HL-60/S4 (cell line): Measurements from ENCODE around the gene ARCN1.

Experiments
- in situ Hi-C: fragments of 300-500 bp; cut with MboI; formaldehyde crosslinking; loops from 2 replicates; pipeline ENCODE4 v1.14.3; 2022; ENCODE audit warnings: low sequenced_read_pairs

Gene ARCN1

DNA sequence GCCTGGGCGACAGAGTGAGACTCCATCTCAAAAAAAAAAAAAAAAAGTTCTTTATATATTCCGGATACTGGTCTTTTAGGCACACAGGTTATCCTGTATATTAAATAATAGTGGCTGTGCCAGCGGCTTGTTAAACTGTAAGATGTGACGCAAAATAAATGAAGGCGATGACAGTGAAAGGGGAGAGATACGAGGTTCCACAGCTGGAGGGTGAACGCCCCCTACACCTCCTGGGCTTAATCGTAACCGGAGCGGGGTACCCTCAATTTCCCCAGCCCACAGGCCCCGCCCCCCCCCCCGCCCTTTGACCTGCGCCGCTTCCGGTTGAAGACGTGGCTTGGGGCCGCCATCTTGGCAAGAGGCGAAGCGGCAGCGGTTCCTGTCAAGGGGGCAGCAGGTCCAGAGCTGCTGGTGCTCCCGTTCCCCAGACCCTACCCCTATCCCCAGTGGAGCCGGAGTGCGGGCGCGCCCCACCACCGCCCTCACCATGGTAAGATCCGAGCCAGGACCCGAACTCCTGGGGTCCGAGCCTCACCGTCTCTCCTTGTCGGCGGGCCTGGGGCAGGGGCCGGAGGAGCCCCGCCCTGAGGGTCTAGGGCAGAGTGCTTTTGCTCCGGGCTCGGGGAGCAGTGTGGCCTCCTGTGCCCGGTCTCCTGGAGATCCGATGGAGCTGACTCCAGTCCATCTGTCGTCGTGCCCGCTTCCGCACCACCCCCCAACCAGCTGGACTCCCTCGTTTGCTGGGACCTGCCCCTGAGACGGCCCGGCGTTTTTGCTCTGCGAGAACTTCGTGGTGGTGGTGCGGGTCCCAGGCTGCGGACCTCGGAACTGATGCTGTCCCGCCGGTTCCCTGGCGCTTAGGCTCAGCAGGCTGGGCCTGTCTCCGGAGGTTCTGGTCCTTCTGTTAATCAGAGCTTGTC is at the start of gene ARCN1:
ARCN1 (plus strand) TSS at position 349 of the 920 bp plus-strand sequence; CDS start at position 488, 139 bp downstream.
- in situ Hi-C loops: no loop called here

DNA sequence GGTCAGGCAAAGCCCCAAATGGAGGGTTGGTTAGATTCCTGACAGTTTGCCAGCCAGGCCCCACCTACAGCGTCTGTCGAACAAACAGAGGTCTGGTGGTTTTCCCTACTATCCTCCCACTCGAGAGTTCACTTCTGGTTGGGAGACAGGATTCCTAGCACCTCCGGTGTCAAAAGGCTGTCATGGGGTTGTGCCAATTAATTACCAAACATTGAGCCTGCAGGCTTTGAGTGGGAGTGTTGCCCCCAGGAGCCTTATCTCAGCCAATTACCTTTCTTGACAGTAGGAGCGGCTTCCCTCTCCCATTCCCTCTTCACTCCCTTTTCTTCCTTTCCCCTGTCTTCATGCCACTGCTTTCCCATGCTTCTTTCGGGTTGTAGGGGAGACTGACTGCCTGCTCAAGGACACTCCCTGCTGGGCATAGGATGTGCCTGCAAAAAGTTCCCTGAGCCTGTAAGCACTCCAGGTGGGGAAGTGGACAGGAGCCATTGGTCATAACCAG is 49.6 kb upstream of the ARCN1 start:
- in situ Hi-C loops: no loop called here

DNA sequence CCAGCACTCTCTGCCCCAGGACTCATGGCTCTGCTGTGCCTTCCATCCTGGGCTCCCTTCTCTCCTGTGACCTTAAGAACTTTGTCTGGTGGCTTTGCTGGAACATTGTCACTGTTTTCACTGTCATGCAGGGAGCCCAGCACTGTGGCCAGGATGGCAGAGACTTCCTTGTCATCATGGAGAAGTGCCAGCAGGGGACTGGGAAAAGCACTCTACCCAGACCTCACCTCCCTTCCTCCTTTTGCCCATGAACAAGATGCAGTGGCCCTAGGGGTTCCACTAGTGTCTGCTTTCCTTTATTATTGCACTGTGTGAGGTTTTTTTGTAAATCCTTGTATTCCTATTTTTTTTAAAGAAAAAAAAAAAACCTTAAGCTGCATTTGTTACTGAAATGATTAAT is 47.9 kb upstream of the ARCN1 start:
- in situ Hi-C loops: no loop called here

DNA sequence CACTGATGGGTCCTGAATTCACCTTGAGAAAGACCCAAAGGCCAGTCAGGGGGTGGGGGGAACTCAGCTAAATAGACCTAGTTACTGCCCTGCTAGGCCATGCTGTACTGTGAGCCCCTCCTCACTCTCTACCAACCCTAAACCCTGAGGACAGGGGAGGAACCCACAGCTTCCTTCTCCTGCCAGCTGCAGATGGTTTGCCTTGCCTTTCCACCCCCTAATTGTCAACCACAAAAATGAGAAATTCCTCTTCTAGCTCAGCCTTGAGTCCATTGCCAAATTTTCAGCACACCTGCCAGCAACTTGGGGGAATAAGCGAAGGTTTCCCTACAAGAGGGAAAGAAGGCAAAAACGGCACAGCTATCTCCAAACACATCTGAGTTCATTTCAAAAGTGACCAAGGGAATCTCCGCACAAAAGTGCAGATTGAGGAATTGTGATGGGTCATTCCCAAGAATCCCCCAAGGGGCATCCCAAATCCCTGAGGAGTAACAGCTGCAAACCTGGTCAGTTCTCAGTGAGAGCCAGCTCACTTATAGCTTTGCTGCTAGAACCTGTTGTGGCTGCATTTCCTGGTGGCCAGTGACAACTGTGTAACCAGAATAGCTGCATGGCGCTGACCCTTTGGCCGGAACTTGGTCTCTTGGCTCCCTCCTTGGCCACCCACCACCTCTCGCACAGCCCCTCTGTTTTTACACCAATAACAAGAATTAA is 47.3 kb upstream of the ARCN1 start:
- in situ Hi-C loops: no loop called here

DNA sequence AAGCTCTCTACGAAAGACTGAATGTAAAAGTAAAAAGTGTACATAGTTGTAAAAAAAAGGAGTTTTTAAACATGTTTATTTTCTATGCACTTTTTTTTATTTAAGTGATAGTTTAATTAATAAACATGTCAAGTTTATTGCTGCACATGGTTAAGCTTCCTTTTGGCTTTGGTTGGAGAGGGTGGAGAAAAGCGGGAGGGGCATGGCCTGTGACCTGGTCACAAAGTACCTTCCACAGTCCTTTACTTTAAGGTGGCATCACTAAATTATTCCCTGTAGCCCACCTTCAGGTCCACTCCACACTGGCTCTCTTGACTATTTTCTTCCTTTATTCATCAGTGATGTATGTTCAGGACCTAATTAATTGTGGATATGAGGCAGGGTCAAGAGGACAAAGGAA is 45.5 kb upstream of the ARCN1 start:
- in situ Hi-C loops: no loop called here

DNA sequence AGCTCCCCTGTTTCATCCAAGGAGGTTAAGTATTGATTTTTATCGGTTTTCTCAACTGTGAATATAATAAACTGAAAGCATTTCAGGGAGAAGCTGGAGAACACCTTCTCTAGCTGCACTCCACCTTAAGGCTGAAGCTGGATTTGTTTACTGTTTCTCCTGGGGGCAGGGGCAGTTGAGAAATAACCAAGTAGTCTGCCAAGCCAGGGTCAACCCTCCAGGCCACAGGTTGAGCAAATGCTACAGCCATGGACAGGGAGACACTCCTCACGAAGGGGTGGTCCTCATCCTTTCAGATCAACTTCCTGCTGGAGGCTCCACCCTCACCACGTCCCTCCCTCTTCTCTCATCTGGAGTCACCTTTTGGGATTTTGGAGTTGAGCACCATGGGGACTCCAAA is 45.1 kb upstream of the ARCN1 start, which contains the start of gene TTC36:
TTC36 (plus strand) TSS at position 366 of the 400 bp plus-strand sequence; CDS start at position 387, 21 bp downstream.
- in situ Hi-C loops: no loop called here

DNA sequence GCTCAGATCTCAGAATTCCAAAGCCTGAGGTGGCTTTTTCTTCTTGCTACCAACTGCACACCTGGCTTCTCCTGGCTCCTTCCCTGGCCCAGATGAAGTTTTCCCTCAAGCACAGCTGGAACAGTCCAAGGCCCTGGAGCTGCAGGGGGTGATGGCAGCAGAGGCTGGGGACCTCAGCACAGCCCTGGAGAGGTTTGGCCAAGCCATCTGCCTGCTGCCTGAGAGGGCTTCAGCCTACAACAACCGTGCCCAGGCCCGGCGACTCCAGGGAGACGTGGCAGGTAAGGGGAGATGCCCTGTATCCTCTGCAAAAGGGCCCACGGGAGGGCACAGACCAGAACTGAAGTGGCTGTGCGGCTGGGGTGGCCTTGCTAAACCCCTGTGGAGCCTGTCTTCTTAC is 43.7 kb upstream of the ARCN1 start:
- in situ Hi-C loops: no loop called here

DNA sequence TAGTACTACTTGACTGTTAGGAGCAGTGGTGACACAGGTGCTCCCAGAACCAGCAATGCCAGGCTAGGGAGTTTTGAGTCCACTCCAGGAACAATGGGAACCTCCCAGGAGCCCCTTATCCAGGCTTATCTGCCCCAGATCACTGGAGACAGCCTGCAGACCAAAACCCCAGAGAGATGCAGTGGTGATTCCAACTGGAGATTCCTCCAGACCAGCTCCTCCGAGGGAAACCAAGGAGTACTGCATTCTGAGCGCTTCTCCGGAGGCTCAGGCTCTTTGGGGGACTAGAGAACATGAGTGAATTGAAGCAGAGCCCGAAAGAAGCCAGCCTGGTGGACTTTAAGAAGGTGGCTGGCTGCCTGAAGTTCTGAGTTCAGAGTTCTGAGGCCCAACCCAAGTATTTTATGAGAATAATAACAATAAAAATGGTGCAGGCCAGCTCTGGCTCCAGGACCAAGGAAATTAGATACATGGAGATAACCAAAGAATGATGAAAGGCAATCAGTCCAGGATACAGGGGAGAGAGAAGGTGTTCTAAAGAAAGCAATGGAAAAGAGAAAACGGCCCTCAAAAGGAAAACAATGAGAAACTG is 42.5 kb upstream of the ARCN1 start:
- in situ Hi-C loops: no loop called here

DNA sequence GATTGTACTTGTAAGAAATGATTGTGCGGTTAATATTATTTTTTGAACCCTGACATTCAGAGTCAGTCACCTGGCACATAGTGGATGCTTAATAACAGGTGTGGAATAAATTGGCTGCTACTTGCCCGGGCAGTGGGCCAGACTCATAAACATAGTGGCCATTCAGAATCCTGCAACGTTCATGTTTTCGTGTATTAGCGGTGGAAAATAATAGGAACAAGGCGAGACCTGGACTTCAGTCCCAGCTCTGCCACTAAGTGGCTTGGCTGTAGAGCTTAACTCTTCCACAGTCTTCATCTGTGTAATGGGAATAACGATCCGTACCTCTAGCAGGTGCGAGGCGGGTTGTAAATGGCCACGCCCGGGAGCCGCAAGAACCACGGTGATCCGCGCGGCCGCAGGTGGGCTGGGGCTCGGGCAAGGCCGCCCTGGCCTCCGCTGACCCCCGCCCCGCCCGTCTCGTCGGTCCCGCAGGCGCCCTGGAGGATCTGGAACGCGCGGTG is 42.0 kb upstream of the ARCN1 start:
- in situ Hi-C loops: no loop called here

DNA sequence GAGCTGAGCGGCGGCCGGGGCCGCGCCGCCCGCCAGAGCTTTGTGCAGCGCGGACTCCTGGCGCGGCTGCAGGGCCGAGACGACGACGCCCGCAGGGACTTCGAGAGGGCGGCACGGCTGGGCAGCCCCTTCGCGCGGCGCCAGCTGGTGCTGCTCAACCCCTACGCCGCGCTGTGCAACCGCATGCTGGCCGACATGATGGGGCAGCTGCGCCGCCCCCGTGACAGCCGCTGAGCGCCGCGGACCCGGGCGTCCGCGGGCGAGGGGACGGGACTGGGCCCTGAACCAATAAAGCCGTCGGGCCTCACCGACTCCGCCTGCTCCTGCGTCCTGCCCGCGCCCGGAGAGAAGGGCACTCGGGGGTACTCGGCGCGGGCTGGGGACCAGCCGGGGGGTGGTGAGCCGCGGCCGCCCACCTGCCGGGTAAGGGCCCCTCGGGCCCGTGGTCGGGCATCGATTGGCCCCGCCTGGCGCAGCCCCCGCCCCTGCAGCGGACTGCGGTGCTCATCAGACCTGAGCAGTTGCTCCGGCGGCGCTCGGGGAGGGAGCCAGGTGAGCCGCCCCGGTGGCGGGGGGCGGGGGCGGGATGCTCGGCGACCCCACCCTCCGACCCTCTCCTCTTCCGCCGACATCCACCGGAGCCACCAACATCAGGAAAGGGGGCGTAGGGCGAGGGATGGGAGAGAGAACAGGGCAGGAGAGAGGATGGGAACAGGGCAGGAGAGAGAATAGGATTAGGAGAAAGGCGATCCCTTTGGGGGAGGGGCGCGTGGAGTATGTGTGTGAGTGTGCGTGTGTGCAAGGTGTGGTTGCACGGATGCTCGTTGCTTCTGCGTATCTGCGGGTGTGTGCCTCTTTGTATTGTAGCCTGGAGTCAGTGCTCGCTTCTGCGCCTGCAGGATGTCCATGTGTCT is 41.3 kb upstream of the ARCN1 start, which contains the start of gene TMEM25:
TMEM25 (plus strand) TSS at position 510 of the 914 bp plus-strand sequence. CDS start 610 bp downstream, outside the sequence.
- in situ Hi-C loops: no loop called here

DNA sequence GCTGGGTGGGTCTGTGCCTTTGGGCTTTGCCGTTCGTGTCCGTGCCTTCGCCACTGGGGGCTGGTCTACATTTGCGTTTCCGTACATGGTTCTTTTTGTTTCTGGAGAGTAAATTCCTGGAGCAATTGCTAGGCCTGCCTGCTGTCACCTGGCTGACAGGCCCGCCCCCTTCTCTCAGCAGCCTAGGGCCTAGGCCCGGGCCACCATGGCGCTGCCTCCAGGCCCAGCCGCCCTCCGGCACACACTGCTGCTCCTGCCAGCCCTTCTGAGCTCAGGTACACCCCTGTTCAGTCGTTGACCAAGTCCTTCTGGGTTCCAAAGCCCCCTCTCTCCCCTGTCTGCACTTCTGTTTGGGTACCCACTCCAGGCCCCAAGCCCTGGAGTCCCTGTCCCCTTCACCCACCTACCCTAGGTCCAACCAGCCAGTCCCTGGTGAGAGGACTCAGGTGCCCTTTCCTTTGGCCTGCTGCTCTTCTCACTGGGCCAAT is 40.6 kb upstream of the ARCN1 start:
- in situ Hi-C loops: no loop called here

DNA sequence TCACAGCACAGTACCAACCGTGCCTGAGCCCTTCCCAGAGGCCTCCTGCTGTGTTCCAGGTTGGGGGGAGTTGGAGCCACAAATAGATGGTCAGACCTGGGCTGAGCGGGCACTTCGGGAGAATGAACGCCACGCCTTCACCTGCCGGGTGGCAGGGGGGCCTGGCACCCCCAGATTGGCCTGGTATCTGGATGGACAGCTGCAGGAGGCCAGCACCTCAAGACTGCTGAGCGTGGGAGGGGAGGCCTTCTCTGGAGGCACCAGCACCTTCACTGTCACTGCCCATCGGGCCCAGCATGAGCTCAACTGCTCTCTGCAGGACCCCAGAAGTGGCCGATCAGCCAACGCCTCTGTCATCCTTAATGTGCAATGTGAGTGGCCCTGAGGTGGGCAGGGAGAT is 40.1 kb upstream of the ARCN1 start:
- in situ Hi-C loops: no loop called here

DNA sequence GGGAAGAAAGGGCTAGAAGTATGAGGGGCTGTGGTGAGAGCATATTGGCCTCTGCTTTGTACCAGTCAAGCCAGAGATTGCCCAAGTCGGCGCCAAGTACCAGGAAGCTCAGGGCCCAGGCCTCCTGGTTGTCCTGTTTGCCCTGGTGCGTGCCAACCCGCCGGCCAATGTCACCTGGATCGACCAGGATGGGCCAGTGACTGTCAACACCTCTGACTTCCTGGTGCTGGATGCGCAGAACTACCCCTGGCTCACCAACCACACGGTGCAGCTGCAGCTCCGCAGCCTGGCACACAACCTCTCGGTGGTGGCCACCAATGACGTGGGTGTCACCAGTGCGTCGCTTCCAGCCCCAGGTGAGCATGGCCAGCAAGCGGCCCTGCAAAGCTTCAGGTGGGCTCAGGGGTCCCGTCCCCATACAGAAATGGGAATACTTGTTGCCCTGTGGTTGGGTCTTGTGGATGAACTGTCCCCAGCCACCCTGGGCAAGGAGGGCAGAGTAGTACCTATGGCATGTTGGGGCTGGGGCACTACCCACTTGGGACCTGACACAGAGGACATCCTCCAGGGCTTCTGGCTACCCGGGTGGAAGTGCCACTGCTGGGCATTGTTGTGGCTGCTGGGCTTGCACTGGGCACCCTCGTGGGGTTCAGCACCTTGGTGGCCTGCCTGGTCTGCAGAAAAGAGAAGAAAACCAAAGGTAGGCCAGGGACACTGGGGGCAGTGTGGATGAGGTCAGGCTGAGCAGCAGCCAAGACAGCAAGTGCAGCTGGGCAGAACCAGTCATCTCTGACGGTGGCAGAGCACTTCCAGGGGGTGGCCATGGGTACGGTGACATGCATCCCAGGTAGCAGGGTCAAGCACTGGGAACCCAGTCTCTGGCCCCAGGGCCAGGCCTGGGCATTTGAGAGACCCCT is 39.1 kb upstream of the ARCN1 start:
- in situ Hi-C loops: no loop called here

DNA sequence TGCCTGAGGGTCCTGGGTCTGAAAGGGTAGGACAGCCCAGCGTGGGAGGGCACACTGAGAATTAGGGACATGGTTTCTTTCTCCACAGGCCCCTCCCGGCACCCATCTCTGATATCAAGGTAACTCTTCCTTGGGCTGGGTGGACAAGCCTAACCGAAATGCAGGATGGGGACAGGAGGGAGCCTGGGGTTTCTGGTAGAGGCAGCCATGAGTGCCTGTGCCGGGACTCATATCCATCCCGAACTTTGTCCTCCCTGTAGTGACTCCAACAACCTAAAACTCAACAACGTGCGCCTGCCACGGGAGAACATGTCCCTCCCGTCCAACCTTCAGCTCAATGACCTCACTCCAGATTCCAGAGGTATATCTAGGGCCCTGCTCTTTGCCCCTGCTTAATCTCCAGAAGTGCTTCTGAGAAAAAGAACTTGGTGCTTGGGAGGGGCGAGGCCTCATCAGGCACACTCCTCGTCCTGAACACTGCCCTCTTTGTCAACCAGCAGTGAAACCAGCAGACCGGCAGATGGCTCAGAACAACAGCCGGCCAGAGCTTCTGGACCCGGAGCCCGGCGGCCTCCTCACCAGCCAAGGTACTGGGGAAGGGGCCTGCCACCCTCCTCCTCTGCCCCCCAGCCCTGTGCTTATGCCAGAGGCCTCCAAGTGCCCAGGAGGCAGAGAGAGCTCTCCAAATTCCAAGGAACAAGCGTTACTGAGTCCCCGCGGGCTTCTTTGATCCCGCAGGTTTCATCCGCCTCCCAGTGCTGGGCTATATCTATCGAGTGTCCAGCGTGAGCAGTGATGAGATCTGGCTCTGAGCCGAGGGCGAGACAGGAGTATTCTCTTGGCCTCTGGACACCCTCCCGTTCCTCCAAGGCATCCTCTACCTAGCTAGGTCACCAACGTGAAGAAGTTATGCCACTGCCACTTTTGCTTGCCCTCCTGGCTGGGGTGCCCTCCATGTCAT is 38.2 kb upstream of the ARCN1 start:
- in situ Hi-C loops: no loop called here

DNA sequence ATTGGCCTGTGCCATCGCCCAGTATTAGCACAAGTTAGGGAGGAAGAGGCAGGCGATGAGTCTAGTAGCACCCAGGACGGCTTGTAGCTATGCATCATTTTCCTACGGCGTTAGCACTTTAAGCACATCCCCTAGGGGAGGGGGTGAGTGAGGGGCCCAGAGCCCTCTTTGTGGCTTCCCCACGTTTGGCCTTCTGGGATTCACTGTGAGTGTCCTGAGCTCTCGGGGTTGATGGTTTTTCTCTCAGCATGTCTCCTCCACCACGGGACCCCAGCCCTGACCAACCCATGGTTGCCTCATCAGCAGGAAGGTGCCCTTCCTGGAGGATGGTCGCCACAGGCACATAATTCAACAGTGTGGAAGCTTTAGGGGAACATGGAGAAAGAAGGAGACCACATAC is 36.9 kb upstream of the ARCN1 start:
- in situ Hi-C loops: no loop called here

DNA sequence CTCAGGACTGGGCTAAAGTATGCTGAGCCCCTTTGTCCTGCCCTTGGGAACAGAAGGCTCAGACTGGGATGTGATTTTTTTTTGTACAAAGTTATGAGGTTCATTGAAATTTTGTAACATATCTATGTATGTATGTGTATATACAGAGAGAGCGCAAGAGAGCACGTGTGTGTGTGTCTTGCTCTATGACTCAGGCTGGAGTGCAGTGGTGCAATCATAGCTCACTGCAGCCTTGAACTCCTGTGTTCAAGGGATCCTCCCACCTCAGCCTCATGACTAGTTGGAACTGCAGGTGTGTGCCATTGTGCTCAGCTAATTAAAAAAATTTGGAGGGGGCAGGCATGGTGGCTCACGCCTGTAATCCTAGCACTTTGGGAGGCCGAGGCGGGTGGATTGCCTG is 35.5 kb upstream of the ARCN1 start:
- in situ Hi-C loops: no loop called here

DNA sequence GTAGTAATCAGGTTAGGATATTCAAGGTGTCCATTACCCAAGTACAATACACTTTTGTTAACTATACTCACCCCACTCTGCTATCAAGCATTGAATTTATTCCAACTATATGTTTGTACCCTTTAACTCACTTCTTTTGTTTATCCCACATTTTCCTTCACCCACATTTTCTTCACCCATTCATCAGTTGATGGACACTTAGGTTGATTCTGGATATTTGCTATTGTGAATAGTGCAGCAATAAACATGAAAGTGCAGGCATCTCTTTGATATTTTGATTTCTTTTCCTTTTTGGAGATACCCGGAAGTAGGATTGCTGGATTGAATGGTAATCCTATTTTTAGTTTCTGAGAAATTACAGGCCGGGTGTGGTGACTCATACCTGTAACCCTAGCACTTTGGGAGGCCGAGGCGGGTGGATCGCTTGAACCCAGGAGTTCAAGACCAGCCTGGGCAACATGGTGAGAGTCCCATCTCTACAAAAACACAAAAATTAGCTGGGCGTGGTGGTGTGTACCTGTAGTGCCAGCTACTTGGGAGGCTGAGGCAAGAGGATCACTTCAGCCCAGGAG is 34.7 kb upstream of the ARCN1 start:
- in situ Hi-C loops: no loop called here
